Measurements from ENCODE around the gene GATA3.
A peak's percentile ranks its signal among the peaks of the same experiment; 100 is the strongest.

The GATA3 gene

GRCh38 chr10:8037941-8038894 lies 16.3 kb upstream of the GATA3 start:
- DNase-seq = no peak

GRCh38 chr10:8039321-8039881 lies 15.1 kb upstream of the GATA3 start:
- DNase-seq = no peak

- no peak for DNase-seq
Measured at GRCh38 chr10:8040651-8041050, 13.8 kb upstream of the GATA3 start.

GRCh38 chr10:8041284-8041991 lies 13.1 kb upstream of the GATA3 start:
- DNase-seq = no peak

- no peak for DNase-seq
Measured at GRCh38 chr10:8041992-8042720, 12.3 kb upstream of the GATA3 start.

GRCh38 chr10:8042721-8043568 lies 11.5 kb upstream of the GATA3 start:
- DNase-seq = no peak

GRCh38 chr10:8043569-8044306 lies 10.8 kb upstream of the GATA3 start:
- no peak for DNase-seq

- DNase-seq = no peak
Measured at GRCh38 chr10:8044331-8044907, 10.1 kb upstream of the GATA3 start.

GRCh38 chr10:8044908-8045725 lies 9.4 kb upstream of the GATA3 start:
- DNase-seq = no peak

GRCh38 chr10:8045726-8046494 lies 8.6 kb upstream of the GATA3 start:
- DNase-seq = no peak

GRCh38 chr10:8047452-8048280 lies 6.8 kb upstream of the GATA3 start:
- DNase-seq = no peak

- DNase-seq = peak; percentile 80
Measured at GRCh38 chr10:8048281-8049008, 6.0 kb upstream of the GATA3 start.

GRCh38 chr10:8049045-8049864 lies 5.2 kb upstream of the GATA3 start:
- no peak for DNase-seq

GRCh38 chr10:8049865-8050555 lies 4.5 kb upstream of the GATA3 start:
- no peak for DNase-seq

- DNase-seq = no peak
Measured at GRCh38 chr10:8050556-8051108, 3.9 kb upstream of the GATA3 start.

Measured in activated CD4-positive, alpha-beta T cell treated with anti-CD3 and anti-CD28 coated beads, Interleukin-10, Interleukin-2, amounts not matched to agents 100 ng/mL and 50 ng/mL, durations not matched to agents 16 hours and 8 hours (primary cell).